Loucy (cell line): Measurements from ENCODE around the gene PRM1.

ENCODE experiments used
- H2AFZ ChIP-seq: fragments of 200-600 bp; sonication (generic); 2 replicates; pipeline ENCODE4 v1.6.0; 2016; ENCODE audit warnings: antibody characterized with exemption, mild to moderate bottlenecking, low read length, moderate library complexity
- H3F3A ChIP-seq: fragments of 200-600 bp; 2 replicates; pipeline ENCODE4 v1.6.0; 2016; ENCODE audit warnings: antibody characterized with exemption, low read depth, mild to moderate bottlenecking
- H3K27me3 ChIP-seq: fragments of 200-600 bp; sonication (generic); 2 replicates; pipeline ENCODE4 v1.6.1; 2014; ENCODE audit warnings: low read length, mild to moderate bottlenecking; ENCODE audit not compliant: insufficient read depth, poor library complexity, severe bottlenecking
- H3K36me3 ChIP-seq: fragments of 200-600 bp; sonication (generic); 2 replicates; pipeline ENCODE4 v1.6.1; 2016; ENCODE audit warnings: low read length; ENCODE audit not compliant: insufficient read depth
- H3K4me1 ChIP-seq: fragments of 200-600 bp; sonication (generic); 2 replicates; pipeline ENCODE4 v1.5.1; 2014; ENCODE audit warnings: low read length, mild to moderate bottlenecking; ENCODE audit not compliant: insufficient read depth, poor library complexity, severe bottlenecking
- H3K4me2 ChIP-seq: fragments of 200-600 bp; sonication (generic); 2 replicates; pipeline ENCODE4 v1.6.0; 2014; ENCODE audit warnings: antibody characterized with exemption, low read length, low read depth, mild to moderate bottlenecking; ENCODE audit not compliant: poor library complexity, severe bottlenecking
- H3K4me3 ChIP-seq: fragments of 200-600 bp; sonication (generic); 2 replicates; pipeline ENCODE4 v1.5.1; 2014; ENCODE audit warnings: low read length, mild to moderate bottlenecking, mixed read lengths; ENCODE audit not compliant: poor library complexity, severe bottlenecking
- H3K79me2 ChIP-seq: fragments of 200-600 bp; sonication (generic); 2 replicates; pipeline ENCODE4 v1.6.1; 2014; ENCODE audit warnings: low read length; ENCODE audit not compliant: insufficient read depth
- H3K9ac ChIP-seq: fragments of 200-600 bp; sonication (generic); 2 replicates; pipeline ENCODE4 v1.6.0; 2014; ENCODE audit warnings: mild to moderate bottlenecking, low read depth, low read length, moderate library complexity; ENCODE audit not compliant: poor library complexity, severe bottlenecking
- H3K9me2 ChIP-seq: fragments of 200-600 bp; sonication (generic); replicated peaks from 2 replicates; pipeline ENCODE4 v1.6.1; 2016; ENCODE audit warnings: low read depth, low read length, mixed read lengths
- H3K9me3 ChIP-seq: fragments of 200-600 bp; sonication (generic); 2 replicates; pipeline ENCODE4 v1.6.1; 2014; ENCODE audit warnings: mild to moderate bottlenecking, antibody characterized with exemption, low read length, low read depth; ENCODE audit not compliant: insufficient read depth
- H4K20me1 ChIP-seq: fragments of 200-600 bp; sonication (generic); 2 replicates; pipeline ENCODE4 v1.6.0; 2014; ENCODE audit warnings: antibody characterized with exemption, low read length, mild to moderate bottlenecking; ENCODE audit not compliant: insufficient read depth, poor library complexity, severe bottlenecking
- EZH2phosphoT487 ChIP-seq: fragments of 200-600 bp; IDR thresholded peaks from 2 replicates; pipeline ENCODE4 v1.6.1; 2018; ENCODE audit warnings: antibody characterized with exemption, mild to moderate bottlenecking, moderate library complexity, borderline replicate concordance
- TF ChIP-seq, protein P1 (sequence below): fragments of 200-600 bp; sonication (generic); conservative IDR thresholded peaks from 2 replicates; pipeline ENCODE4 v1.5.1; 2014; ENCODE audit warnings: mild to moderate bottlenecking, antibody characterized with exemption, low read length

PRM1 gene

GRCh38 chr16:11280616-11281522 is at the start of gene PRM1:
Gene PRM1, minus strand, starts transcription at chr16:11281330. Its CDS starts 92 bp downstream, at chr16:11281238.
- Histone ChIP-seq H2AFZ (no peak within 1 kb of the TSS), H3K36me3 (no peaks in the 10 kb centered on the region), H3K27me3 (no peaks in the 10 kb centered on the region), H3K4me3 (no peak within 1 kb of the TSS), H3K9me3 (no peaks in the 10 kb centered on the region), H3F3A (no peaks in the 10 kb centered on the region), H3K4me2 (no peak within 1 kb of the TSS), H3K9me2 (no peaks in the 10 kb centered on the region), H4K20me1 (no peaks in the 10 kb centered on the region), H3K9ac (no peak within 1 kb of the TSS), H3K79me2 (no peaks in the 10 kb centered on the region), H3K4me1 (no peaks in the 10 kb centered on the region)
- no peak for TF ChIP-seq EZH2phosphoT487
- TF ChIP-seq, protein P1, sequence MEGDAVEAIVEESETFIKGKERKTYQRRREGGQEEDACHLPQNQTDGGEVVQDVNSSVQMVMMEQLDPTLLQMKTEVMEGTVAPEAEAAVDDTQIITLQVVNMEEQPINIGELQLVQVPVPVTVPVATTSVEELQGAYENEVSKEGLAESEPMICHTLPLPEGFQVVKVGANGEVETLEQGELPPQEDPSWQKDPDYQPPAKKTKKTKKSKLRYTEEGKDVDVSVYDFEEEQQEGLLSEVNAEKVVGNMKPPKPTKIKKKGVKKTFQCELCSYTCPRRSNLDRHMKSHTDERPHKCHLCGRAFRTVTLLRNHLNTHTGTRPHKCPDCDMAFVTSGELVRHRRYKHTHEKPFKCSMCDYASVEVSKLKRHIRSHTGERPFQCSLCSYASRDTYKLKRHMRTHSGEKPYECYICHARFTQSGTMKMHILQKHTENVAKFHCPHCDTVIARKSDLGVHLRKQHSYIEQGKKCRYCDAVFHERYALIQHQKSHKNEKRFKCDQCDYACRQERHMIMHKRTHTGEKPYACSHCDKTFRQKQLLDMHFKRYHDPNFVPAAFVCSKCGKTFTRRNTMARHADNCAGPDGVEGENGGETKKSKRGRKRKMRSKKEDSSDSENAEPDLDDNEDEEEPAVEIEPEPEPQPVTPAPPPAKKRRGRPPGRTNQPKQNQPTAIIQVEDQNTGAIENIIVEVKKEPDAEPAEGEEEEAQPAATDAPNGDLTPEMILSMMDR = no peak

DNA sequence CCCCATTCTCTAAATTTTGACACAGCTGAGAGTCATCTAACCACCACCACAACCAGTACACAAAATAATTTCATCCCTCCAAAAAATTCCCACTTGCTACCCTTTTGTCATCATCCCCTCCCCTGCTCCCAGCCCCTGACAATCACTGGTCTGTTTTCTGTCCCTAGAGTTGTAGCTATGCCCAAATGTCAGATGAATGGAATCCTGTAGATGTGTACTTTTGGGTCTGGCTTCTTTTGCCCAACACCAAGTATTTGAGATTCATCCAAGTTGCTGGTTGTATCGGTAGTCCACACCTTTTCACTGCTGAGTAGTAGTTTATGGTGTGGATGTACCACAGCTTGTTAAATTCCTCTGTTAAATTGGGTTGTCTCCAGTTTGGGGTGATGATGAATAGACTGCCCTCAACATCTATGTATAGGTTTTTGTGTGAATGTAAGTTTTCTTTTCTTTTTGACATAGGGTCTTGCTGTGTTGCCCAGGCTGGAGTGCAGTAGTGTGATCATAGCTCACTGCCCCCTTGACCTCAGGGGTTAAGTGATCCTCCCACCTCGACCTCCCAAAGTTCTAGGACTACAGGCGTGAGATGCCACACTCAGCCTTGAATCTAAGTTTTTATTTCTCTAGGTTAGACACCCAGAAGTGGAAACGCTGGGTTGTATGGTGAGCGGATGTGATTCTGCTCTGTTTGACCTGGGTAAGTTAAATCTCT is 49.6 kb upstream of the PRM1 start:
- Histone ChIP-seq H3K79me2 (no peaks in the 10 kb centered on the region), H3K9me2 (no peaks in the 10 kb centered on the region), H3K9me3 (no peaks in the 10 kb centered on the region), H3K27me3 (no peaks in the 10 kb centered on the region), H2AFZ (no peak overlapping the region), H3K4me3 (no peak overlapping the region), H3K9ac (no peak overlapping the region), H4K20me1 (no peaks in the 10 kb centered on the region), H3K4me2 (no peak overlapping the region), H3K36me3 (no peaks in the 10 kb centered on the region), H3F3A (no peaks in the 10 kb centered on the region), H3K4me1 (peaks cover 10% of the 10 kb centered on the region)
- TF ChIP-seq EZH2phosphoT487 = no peak
- TF ChIP-seq, protein P1 = no peak

DNA sequence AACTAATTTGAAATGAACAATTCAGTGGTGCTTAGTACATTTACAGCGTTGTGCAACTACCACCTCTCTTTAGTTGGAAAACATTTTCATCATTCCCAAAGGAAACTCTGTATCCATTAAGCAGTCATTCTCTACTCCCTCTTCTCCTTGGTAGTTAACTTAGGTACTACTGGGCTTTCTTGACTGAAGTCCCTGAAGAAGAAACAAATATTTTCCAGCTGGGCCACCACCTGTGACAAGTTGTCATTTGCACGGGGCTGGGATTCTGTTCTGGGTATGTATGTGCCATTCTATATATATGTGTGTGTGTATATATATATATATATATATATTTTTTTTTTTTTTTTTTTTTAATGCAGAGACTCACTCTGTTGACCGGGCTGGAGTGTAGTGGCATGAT is 48.8 kb upstream of the PRM1 start:
- H4K20me1 ChIP-seq = no peaks in the 10 kb centered on the region
- H3K9me2 ChIP-seq = no peaks in the 10 kb centered on the region
- no peaks in the 10 kb centered on the region for H3K27me3 ChIP-seq
- no peak overlapping the region for H3K9ac ChIP-seq
- no peak for TF ChIP-seq EZH2phosphoT487
- TF ChIP-seq, protein P1 = no peak
- no peak overlapping the region for H3K4me3 ChIP-seq
- H3K4me1 ChIP-seq = peaks cover 10% of the 10 kb centered on the region
- no peak overlapping the region for H3K4me2 ChIP-seq
- no peaks in the 10 kb centered on the region for H3K9me3 ChIP-seq
- H3K79me2 ChIP-seq = no peaks in the 10 kb centered on the region
- H3F3A ChIP-seq = no peaks in the 10 kb centered on the region
- no peak overlapping the region for H2AFZ ChIP-seq
- H3K36me3 ChIP-seq = no peaks in the 10 kb centered on the region
